Thyroid gland (tissue), 4 donors: ENCODE measurements around the gene XRRA1.

ENCODE experiments used
- POLR2A ChIP-seq, 2 donors: fragments of 450-650 bp; IDR thresholded peaks; one replicate each; pipeline ENCODE4 v1.6.1; 2017; ENCODE audit warnings: antibody characterized with exemption in 2 of 2, mild to moderate bottlenecking in 2 of 2, moderate library complexity in 1 of 2
- TF ChIP-seq, protein P1 (sequence below), 6 experiments: fragments of 200-600 bp in 3 of 6; fragments of 450-650 bp in 3 of 6; sonication (generic) in 3 of 6; IDR thresholded peaks; one replicate each; pipeline ENCODE4 v1.5.1; 2016 to 2019; ENCODE audit warnings: antibody characterized with exemption in 6 of 6, mild to moderate bottlenecking in 2 of 6, inconsistent platforms in 1 of 6, moderate library complexity in 1 of 6

DNA sequence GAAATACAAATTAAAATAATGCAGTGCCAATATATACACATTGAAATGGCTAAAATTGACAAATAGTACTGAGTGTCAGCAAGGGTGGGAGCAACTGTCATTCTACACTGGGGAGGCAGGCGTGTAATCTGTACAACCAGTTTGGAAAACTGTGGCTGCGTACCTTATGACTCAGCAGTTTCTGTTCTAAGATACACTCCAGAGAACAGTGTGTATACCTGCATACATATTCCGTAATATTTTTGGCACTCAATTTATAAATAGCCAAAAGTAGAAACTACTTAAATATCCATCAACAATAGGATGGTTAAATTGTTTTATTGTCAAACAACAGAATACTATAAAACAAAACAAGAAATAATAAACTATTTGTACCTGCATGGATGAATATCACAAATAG, 142.6 kb downstream of the XRRA1 start:
- TF ChIP-seq, protein P1, sequence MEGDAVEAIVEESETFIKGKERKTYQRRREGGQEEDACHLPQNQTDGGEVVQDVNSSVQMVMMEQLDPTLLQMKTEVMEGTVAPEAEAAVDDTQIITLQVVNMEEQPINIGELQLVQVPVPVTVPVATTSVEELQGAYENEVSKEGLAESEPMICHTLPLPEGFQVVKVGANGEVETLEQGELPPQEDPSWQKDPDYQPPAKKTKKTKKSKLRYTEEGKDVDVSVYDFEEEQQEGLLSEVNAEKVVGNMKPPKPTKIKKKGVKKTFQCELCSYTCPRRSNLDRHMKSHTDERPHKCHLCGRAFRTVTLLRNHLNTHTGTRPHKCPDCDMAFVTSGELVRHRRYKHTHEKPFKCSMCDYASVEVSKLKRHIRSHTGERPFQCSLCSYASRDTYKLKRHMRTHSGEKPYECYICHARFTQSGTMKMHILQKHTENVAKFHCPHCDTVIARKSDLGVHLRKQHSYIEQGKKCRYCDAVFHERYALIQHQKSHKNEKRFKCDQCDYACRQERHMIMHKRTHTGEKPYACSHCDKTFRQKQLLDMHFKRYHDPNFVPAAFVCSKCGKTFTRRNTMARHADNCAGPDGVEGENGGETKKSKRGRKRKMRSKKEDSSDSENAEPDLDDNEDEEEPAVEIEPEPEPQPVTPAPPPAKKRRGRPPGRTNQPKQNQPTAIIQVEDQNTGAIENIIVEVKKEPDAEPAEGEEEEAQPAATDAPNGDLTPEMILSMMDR (IDR thresholded peaks at IDR 0.05), result no peak
- no peak for TF ChIP-seq POLR2A (IDR thresholded peaks at IDR 0.05)
